ENCODE results near the gene TMEM245. TPM values are rescaled to one million over a fixed set of nuclear protein-coding genes. Genes with fewer than 3 reads are reported as not detected.

TMEM245 gene
- total RNA-seq, 1 experiment from 2014 or later: 54.0 TPM

DNA sequence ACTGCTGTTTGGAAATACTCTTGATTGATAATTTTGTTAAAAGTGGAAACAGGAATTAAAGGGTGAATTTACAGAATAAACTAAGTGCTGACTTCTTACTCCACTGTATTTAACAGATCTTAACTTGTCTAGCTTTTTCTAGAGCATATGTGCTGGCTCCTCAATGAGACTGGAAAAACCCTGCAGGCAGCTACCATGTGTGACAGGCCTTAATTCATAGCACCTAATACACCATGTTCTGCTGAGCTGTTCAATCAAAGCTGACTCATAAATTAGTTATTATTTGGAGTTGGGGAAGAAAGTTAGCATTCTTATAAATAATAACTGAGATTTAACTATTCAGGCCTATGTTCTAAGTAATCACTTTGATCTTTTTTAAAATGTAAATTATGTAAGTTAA is 135.9 kb downstream of the TMEM245 start:
- Histone ChIP-seq H3K27me3 (ENCODE audit: control insufficient read depth, insufficient read depth, low read length) (no peaks in the 10 kb centered on the region), H3K27ac (ENCODE audit: low read length) (no peak overlapping the region), H3K36me3 (ENCODE audit: control insufficient read depth, insufficient read depth, low read length) (peaks cover 3% of the 10 kb centered on the region; the same call in 1 of the 2 replicates), H3K4me1 (ENCODE audit: control insufficient read depth, insufficient read depth, low read length) (no peaks in the 10 kb centered on the region), H3K9me3 (ENCODE audit: control insufficient read depth, insufficient read depth, low read depth, low read length) (no peaks in the 10 kb centered on the region), H3K4me3 (ENCODE audit: low read depth in 2 of 2, low read length in 2 of 2) (no peak overlapping the region)
- BruUV-seq (replicated peaks): no TSS peak
- intact Hi-C loops (cut with micrococcal nuclease; ENCODE audit: unreplicated experiment): no loop called here
- ChIA-PET POLR2A (no interaction called here), CTCF (no interaction called here)
- TF ChIP-seq, protein P1, sequence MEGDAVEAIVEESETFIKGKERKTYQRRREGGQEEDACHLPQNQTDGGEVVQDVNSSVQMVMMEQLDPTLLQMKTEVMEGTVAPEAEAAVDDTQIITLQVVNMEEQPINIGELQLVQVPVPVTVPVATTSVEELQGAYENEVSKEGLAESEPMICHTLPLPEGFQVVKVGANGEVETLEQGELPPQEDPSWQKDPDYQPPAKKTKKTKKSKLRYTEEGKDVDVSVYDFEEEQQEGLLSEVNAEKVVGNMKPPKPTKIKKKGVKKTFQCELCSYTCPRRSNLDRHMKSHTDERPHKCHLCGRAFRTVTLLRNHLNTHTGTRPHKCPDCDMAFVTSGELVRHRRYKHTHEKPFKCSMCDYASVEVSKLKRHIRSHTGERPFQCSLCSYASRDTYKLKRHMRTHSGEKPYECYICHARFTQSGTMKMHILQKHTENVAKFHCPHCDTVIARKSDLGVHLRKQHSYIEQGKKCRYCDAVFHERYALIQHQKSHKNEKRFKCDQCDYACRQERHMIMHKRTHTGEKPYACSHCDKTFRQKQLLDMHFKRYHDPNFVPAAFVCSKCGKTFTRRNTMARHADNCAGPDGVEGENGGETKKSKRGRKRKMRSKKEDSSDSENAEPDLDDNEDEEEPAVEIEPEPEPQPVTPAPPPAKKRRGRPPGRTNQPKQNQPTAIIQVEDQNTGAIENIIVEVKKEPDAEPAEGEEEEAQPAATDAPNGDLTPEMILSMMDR (IDR thresholded peaks at IDR 0.05): no peak
- TF ChIP-seq POLR2AphosphoS5 (IDR thresholded peaks at IDR 0.05; ENCODE audit: low read depth, low read length): no peak
- DNase-seq (ENCODE audit: low read depth, low spot score) (no peak), ATAC-seq (no peak)
- in situ Hi-C loops (cut with HindIII; ENCODE audit: low pct_unique_long_range_greater_than_20kb, low sequenced_read_pairs): no loop called here

GRCh38 chr9:108980893-108981292 is 138.9 kb downstream of the TMEM245 start:
- ATAC-seq (no peak), DNase-seq (ENCODE audit: low read depth, low spot score) (no peak)
- Histone ChIP-seq H3K9me3 (ENCODE audit: control insufficient read depth, insufficient read depth, low read depth, low read length) (no peaks in the 10 kb centered on the region), H3K27me3 (ENCODE audit: control insufficient read depth, insufficient read depth, low read length) (no peaks in the 10 kb centered on the region), H3K36me3 (ENCODE audit: control insufficient read depth, insufficient read depth, low read length) (peaks cover 9% of the 10 kb centered on the region; the same call in 1 of the 2 replicates), H3K4me1 (ENCODE audit: control insufficient read depth, insufficient read depth, low read length) (no peaks in the 10 kb centered on the region), H3K27ac (ENCODE audit: low read length) (no peak overlapping the region), H3K4me3 (ENCODE audit: low read depth in 2 of 2, low read length in 2 of 2) (no peak overlapping the region)
- POLR2A ChIA-PET: no interaction called here
- intact Hi-C loops (cut with micrococcal nuclease; ENCODE audit: unreplicated experiment): no loop called here
- TF ChIP-seq, protein P1 (IDR thresholded peaks at IDR 0.05): no peak
- TF ChIP-seq TCF7L2 (IDR thresholded peaks at IDR 0.05; ENCODE audit: low read depth, low read length) (no peak), SIN3A (IDR thresholded peaks at IDR 0.05; ENCODE audit: borderline replicate concordance, insufficient read depth, low read depth, low read length) (no peak), POLR2AphosphoS5 (IDR thresholded peaks at IDR 0.05; ENCODE audit: low read depth, low read length) (no peak)
- TF ChIP-seq, protein P2, sequence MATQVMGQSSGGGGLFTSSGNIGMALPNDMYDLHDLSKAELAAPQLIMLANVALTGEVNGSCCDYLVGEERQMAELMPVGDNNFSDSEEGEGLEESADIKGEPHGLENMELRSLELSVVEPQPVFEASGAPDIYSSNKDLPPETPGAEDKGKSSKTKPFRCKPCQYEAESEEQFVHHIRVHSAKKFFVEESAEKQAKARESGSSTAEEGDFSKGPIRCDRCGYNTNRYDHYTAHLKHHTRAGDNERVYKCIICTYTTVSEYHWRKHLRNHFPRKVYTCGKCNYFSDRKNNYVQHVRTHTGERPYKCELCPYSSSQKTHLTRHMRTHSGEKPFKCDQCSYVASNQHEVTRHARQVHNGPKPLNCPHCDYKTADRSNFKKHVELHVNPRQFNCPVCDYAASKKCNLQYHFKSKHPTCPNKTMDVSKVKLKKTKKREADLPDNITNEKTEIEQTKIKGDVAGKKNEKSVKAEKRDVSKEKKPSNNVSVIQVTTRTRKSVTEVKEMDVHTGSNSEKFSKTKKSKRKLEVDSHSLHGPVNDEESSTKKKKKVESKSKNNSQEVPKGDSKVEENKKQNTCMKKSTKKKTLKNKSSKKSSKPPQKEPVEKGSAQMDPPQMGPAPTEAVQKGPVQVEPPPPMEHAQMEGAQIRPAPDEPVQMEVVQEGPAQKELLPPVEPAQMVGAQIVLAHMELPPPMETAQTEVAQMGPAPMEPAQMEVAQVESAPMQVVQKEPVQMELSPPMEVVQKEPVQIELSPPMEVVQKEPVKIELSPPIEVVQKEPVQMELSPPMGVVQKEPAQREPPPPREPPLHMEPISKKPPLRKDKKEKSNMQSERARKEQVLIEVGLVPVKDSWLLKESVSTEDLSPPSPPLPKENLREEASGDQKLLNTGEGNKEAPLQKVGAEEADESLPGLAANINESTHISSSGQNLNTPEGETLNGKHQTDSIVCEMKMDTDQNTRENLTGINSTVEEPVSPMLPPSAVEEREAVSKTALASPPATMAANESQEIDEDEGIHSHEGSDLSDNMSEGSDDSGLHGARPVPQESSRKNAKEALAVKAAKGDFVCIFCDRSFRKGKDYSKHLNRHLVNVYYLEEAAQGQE (IDR thresholded peaks at IDR 0.05; ENCODE audit: insufficient read depth in 1 of 2, low read depth in 2 of 2, low read length in 1 of 2): no peak
- in situ Hi-C loops (cut with HindIII; ENCODE audit: low pct_unique_long_range_greater_than_20kb, low sequenced_read_pairs): no loop called here
- CTCF ChIA-PET: no interaction called here
- no TSS peak for BruUV-seq (replicated peaks)

All from Panc1 (cell line).